ENCODE data around the gene FLNC.

- no peak for TF ChIP-seq ARNT (IDR thresholded peaks at IDR 0.05)
- TF ChIP-seq TARDBP (IDR thresholded peaks at IDR 0.05), result no peak
- TF ChIP-seq FOXK2 (IDR thresholded peaks at IDR 0.05), result no peak
- TF ChIP-seq, protein P1, sequence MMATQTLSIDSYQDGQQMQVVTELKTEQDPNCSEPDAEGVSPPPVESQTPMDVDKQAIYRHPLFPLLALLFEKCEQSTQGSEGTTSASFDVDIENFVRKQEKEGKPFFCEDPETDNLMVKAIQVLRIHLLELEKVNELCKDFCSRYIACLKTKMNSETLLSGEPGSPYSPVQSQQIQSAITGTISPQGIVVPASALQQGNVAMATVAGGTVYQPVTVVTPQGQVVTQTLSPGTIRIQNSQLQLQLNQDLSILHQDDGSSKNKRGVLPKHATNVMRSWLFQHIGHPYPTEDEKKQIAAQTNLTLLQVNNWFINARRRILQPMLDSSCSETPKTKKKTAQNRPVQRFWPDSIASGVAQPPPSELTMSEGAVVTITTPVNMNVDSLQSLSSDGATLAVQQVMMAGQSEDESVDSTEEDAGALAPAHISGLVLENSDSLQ (IDR thresholded peaks at IDR 0.05), result no peak
Observed at GRCh38 chr7:128783143-128783861, 46.9 kb upstream of the FLNC start.
